ENCODE data around the gene EDEM2. TPM values are rescaled to one million over a fixed set of nuclear protein-coding genes. Genes with fewer than 3 reads are reported as not detected.
"Not testable (repeated sequence)": the region's sequence is repeated elsewhere in the genome, so short reads cannot be mapped to it uniquely, and the experiment has no call there.

The EDEM2 gene
- total and polyA plus RNA-seq, 2 donors (not counting 1 experiment from before 2014, with no cell fraction given) = 28.1 to 30.4 TPM

GRCh38 chr20:35193031-35193791, 46.1 kb upstream of the EDEM2 start:
- POLR2A ChIA-PET; H3K27me3 ChIP-seq (replicated peaks in 1 of 4; ENCODE audit: control extremely low read depth in 1 of 4, control insufficient read depth in 3 of 4, insufficient read depth in 4 of 4, low read length in 3 of 4); H3K9ac ChIP-seq (ENCODE audit: low read length); H3K9me3 Mint-ChIP-seq (ENCODE audit: insufficient read depth); H3K4me1 Mint-ChIP-seq; H3K36me3 ChIP-seq (replicated peaks in 1 of 2; ENCODE audit: control extremely low read depth in 1 of 2, control insufficient read depth in 1 of 2, extremely low read depth in 1 of 2, insufficient read depth in 2 of 2, low read length in 1 of 2); H3K27ac ChIP-seq (ENCODE audit: low read length in 2 of 2); H4K20me1 ChIP-seq (ENCODE audit: control insufficient read depth, insufficient read depth, low read length, poor library complexity, severe bottlenecking); DNase-seq; H3K27me3 Mint-ChIP-seq; H3K4me2 ChIP-seq (replicated peaks; ENCODE audit: low read depth, low read length, poor library complexity, severe bottlenecking); H3K4me3 Mint-ChIP-seq; H3K79me2 ChIP-seq (ENCODE audit: control insufficient read depth, insufficient read depth, low read length); H3K27ac Mint-ChIP-seq; H3K4me3 ChIP-seq (ENCODE audit: control extremely low read depth in 1 of 5, extremely low read depth in 1 of 5, insufficient read depth in 1 of 5, low read depth in 2 of 5, low read length in 4 of 5); intact Hi-C loops (cut with micrococcal nuclease); ATAC-seq (ENCODE audit: low read depth); H2AFZ ChIP-seq (ENCODE audit: insufficient read depth, low read depth, low read length, poor library complexity, severe bottlenecking); H3K4me1 ChIP-seq (ENCODE audit: control insufficient read depth in 2 of 2, insufficient read depth in 2 of 2, low read length in 2 of 2): not testable (repeated sequence)
- 96% methylated on average over 7 of the region's 9 CpGs for WGBS (ENCODE audit: insufficient coverage)
- CTCF ChIA-PET = interaction anchor here (2.0 kb wide), 2 partner anchors 15 to 97 kb away, joined by 6 to 15 read pairs; no protein-coding TSS in a partner anchor
- H3K9me3 ChIP-seq (ENCODE audit: control extremely low read depth in 1 of 3, control insufficient read depth in 2 of 3, insufficient read depth in 1 of 3, low read length in 2 of 3) = peaks cover 0 to 13% (median 12%) of the 10 kb centered on the region in 3 donors

- intact Hi-C loops (cut with micrococcal nuclease) = no loop called here
- Mint-ChIP-seq H3K27ac (no peak overlapping the region), H3K9me3 (ENCODE audit: insufficient read depth) (peaks cover 2% of the 10 kb centered on the region), H3K27me3 (no peaks in the 10 kb centered on the region), H3K4me3 (no peak overlapping the region), H3K4me1 (no peaks in the 10 kb centered on the region)
- Histone ChIP-seq H3K4me2 (replicated peaks; ENCODE audit: low read depth, low read length, poor library complexity, severe bottlenecking) (no peak overlapping the region), H3K4me1 (ENCODE audit: control insufficient read depth in 2 of 2, insufficient read depth in 2 of 2, low read length in 2 of 2) (no peaks in the 10 kb centered on the region), H3K9me3 (ENCODE audit: control extremely low read depth in 1 of 3, control insufficient read depth in 2 of 3, insufficient read depth in 1 of 3, low read length in 2 of 3) (peaks cover 0 to 13% (median 8%) of the 10 kb centered on the region in 3 donors), H4K20me1 (ENCODE audit: control insufficient read depth, insufficient read depth, low read length, poor library complexity, severe bottlenecking) (no peaks in the 10 kb centered on the region), H2AFZ (ENCODE audit: insufficient read depth, low read depth, low read length, poor library complexity, severe bottlenecking) (no peak overlapping the region), H3K36me3 (replicated peaks in 1 of 2; ENCODE audit: control extremely low read depth in 1 of 2, control insufficient read depth in 1 of 2, extremely low read depth in 1 of 2, insufficient read depth in 2 of 2, low read length in 1 of 2) (no peaks in the 10 kb centered on the region), H3K27me3 (replicated peaks in 1 of 4; ENCODE audit: control extremely low read depth in 1 of 4, control insufficient read depth in 3 of 4, insufficient read depth in 4 of 4, low read length in 3 of 4) (no peaks in the 10 kb centered on the region), H3K27ac (ENCODE audit: low read length in 2 of 2) (no peak overlapping the region), H3K79me2 (ENCODE audit: control insufficient read depth, insufficient read depth, low read length) (no peaks in the 10 kb centered on the region), H3K4me3 (ENCODE audit: control extremely low read depth in 1 of 5, extremely low read depth in 1 of 5, insufficient read depth in 1 of 5, low read depth in 2 of 5, low read length in 4 of 5) (no peak overlapping the region), H3K9ac (ENCODE audit: low read length) (no peak overlapping the region)
- POLR2A ChIA-PET = no interaction called here
- no peak for TF ChIP-seq EZH2 (IDR thresholded peaks at IDR 0.05; ENCODE audit: borderline replicate concordance, insufficient read depth, low read depth, low read length, poor library complexity, severe bottlenecking)
- TF ChIP-seq, protein P1, sequence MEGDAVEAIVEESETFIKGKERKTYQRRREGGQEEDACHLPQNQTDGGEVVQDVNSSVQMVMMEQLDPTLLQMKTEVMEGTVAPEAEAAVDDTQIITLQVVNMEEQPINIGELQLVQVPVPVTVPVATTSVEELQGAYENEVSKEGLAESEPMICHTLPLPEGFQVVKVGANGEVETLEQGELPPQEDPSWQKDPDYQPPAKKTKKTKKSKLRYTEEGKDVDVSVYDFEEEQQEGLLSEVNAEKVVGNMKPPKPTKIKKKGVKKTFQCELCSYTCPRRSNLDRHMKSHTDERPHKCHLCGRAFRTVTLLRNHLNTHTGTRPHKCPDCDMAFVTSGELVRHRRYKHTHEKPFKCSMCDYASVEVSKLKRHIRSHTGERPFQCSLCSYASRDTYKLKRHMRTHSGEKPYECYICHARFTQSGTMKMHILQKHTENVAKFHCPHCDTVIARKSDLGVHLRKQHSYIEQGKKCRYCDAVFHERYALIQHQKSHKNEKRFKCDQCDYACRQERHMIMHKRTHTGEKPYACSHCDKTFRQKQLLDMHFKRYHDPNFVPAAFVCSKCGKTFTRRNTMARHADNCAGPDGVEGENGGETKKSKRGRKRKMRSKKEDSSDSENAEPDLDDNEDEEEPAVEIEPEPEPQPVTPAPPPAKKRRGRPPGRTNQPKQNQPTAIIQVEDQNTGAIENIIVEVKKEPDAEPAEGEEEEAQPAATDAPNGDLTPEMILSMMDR (IDR thresholded peaks at IDR 0.05) = no peak
- ATAC-seq (ENCODE audit: low read depth) (no peak), DNase-seq (no peak)
- CTCF ChIA-PET = no interaction called here
- WGBS (ENCODE audit: insufficient coverage) = no CpG with 5 or more reads among the region's 9 CpGs
These were observed 45.2 kb upstream of the EDEM2 start for GRCh38 chr20:35192118-35192872.
